ENCODE measurements around the gene DAPP1.

DNA sequence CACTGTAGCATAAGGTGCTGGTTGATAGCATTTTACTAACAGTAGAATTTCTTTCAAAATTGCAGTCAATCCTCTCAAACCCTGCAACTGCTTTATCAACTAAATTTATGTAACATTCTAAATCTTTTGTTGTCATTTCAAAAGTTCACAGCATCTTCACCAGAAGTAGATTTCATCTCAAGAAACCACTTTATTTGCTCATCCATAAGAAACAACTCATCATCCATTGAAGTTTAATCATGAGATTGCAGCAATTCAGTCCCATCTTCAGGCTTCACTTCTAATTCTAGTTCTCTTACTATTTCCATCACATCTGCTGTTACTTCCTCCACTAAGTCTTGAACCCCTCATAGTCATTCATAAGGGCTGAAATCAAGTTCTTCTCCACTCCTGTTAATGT is 55.9 kb downstream of the DAPP1 start:
- TF ChIP-seq, protein P1, sequence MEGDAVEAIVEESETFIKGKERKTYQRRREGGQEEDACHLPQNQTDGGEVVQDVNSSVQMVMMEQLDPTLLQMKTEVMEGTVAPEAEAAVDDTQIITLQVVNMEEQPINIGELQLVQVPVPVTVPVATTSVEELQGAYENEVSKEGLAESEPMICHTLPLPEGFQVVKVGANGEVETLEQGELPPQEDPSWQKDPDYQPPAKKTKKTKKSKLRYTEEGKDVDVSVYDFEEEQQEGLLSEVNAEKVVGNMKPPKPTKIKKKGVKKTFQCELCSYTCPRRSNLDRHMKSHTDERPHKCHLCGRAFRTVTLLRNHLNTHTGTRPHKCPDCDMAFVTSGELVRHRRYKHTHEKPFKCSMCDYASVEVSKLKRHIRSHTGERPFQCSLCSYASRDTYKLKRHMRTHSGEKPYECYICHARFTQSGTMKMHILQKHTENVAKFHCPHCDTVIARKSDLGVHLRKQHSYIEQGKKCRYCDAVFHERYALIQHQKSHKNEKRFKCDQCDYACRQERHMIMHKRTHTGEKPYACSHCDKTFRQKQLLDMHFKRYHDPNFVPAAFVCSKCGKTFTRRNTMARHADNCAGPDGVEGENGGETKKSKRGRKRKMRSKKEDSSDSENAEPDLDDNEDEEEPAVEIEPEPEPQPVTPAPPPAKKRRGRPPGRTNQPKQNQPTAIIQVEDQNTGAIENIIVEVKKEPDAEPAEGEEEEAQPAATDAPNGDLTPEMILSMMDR (IDR thresholded peaks at IDR 0.05), result no peak
- TF ChIP-seq POLR2A (IDR thresholded peaks at IDR 0.05) (no peak), POLR2AphosphoS5 (IDR thresholded peaks at IDR 0.05) (no peak), EP300 (IDR thresholded peaks at IDR 0.05) (no peak)
